HEK293 (cell line): ENCODE data around the gene GTPBP10.

ENCODE experiments used
- CTCF ChIA-PET: fragments of 350-600 bp; formaldehyde crosslinking; extraction: SDS; loops from one replicate; lab custom pipeline; 2021; ENCODE audit warnings: antibody characterized with exemption; lab: Yijun Ruan, JAX
- POLR2A ChIA-PET: fragments of 300-600 bp; formaldehyde crosslinking; extraction: SDS; loops from one replicate; lab custom pipeline; 2020; ENCODE audit warnings: antibody characterized with exemption, inconsistent platforms; lab: Yijun Ruan, JAX
- H3K27ac ChIP-seq: fragments of 200-500 bp; sonication (Bioruptor generic); 2 replicates; pipeline ENCODE4 v1.5.1; 2014; ENCODE audit warnings: low read depth, low read length, control low read depth, inconsistent platforms; ENCODE audit errors: extremely low read depth
- H3K36me3 ChIP-seq, 2 experiments: fragments of 200-500 bp in 1 of 2; sonication (Bioruptor generic) in 1 of 2; 1 replicate in 1 of 2; 2 replicates in 1 of 2; pipeline ENCODE4 v1.5.1; 2014 to 2017; ENCODE audit warnings: inconsistent platforms in 2 of 2, low read length in 2 of 2; ENCODE audit not compliant: control insufficient read depth in 2 of 2, insufficient read depth in 1 of 2
- H3K4me1 ChIP-seq: fragments of 200-500 bp; sonication (Bioruptor generic); 2 replicates; pipeline ENCODE4 v1.5.1; 2014; ENCODE audit warnings: mild to moderate bottlenecking, low read length, inconsistent platforms; ENCODE audit not compliant: control insufficient read depth, insufficient read depth
- H3K4me3 ChIP-seq: 2 replicates; pipeline ENCODE4 v1.5.1; 2011; ENCODE audit warnings: low read depth, mild to moderate bottlenecking, control low read depth, low read length, moderate library complexity
- H3K9me3 ChIP-seq: fragments of 200-500 bp; sonication (Bioruptor generic); 2 replicates; pipeline ENCODE4 v1.5.1; 2014; ENCODE audit warnings: low read depth, low read length, inconsistent platforms; ENCODE audit not compliant: control insufficient read depth, insufficient read depth
- HOXD13 ChIP-seq: sonication (generic); formaldehyde crosslinking; IDR thresholded peaks from 2 replicates; pipeline ENCODE4 v1.8.0; 2022; ENCODE audit warnings: missing genetic modification reagents, borderline replicate concordance
- MYNN ChIP-seq: fragments of 450-650 bp; formaldehyde crosslinking; IDR thresholded peaks from 2 replicates; pipeline ENCODE4 v1.5.1; 2016; ENCODE audit warnings: missing biosample characterization, missing genetic modification characterization, borderline replicate concordance
- ZFHX2 ChIP-seq: fragments of 450-650 bp; formaldehyde crosslinking; conservative IDR thresholded peaks from 2 replicates; pipeline ENCODE4 v1.5.1; 2016; ENCODE audit warnings: missing biosample characterization, missing genetic modification characterization
- ZIC2 ChIP-seq: fragments of 450-650 bp; formaldehyde crosslinking; IDR thresholded peaks from 2 replicates; pipeline ENCODE4 v1.5.1; 2016; ENCODE audit warnings: missing biosample characterization, missing genetic modification characterization
- ZNF48 ChIP-seq: fragments of 450-650 bp; formaldehyde crosslinking; IDR thresholded peaks from 2 replicates; pipeline ENCODE4 v1.5.1; 2016; ENCODE audit warnings: missing biosample characterization, missing genetic modification characterization
- ZNF501 ChIP-seq: fragments of 450-650 bp; formaldehyde crosslinking; IDR thresholded peaks from 2 replicates; pipeline ENCODE4 v1.5.1; 2016; ENCODE audit warnings: missing biosample characterization, missing genetic modification characterization
- ZNF510 ChIP-seq: fragments of 450-650 bp; formaldehyde crosslinking; IDR thresholded peaks from 2 replicates; pipeline ENCODE4 v1.5.1; 2018; ENCODE audit warnings: mild to moderate bottlenecking, missing genetic modification characterization, missing biosample characterization; ENCODE audit not compliant: insufficient replicate concordance
- ZNF560 ChIP-seq: fragments of 450-650 bp; formaldehyde crosslinking; IDR thresholded peaks from 2 replicates; pipeline ENCODE4 v1.5.1; 2017; ENCODE audit warnings: missing biosample characterization, missing genetic modification characterization, borderline replicate concordance
- ZNF561 ChIP-seq: fragments of 450-650 bp; IDR thresholded peaks from 2 replicates; pipeline ENCODE4 v1.5.1; 2018; ENCODE audit warnings: missing biosample characterization, missing genetic modification characterization, borderline replicate concordance
- ZNF785 ChIP-seq: fragments of 450-650 bp; formaldehyde crosslinking; IDR thresholded peaks from 2 replicates; pipeline ENCODE4 v1.5.1; 2016; ENCODE audit warnings: missing biosample characterization, missing genetic modification characterization
- ZSCAN23 ChIP-seq: fragments of 450-650 bp; formaldehyde crosslinking; IDR thresholded peaks from 2 replicates; pipeline ENCODE4 v1.5.1; 2016; ENCODE audit warnings: missing biosample characterization, missing genetic modification characterization
- TF ChIP-seq, protein P1 (sequence below): fragments of 450-650 bp; formaldehyde crosslinking; IDR thresholded peaks from 2 replicates; pipeline ENCODE4 v1.5.1; 2016; ENCODE audit warnings: missing biosample characterization, missing genetic modification characterization
- TF ChIP-seq, protein P2 (sequence below): fragments of 450-650 bp; formaldehyde crosslinking; IDR thresholded peaks from 2 replicates; pipeline ENCODE4 v1.5.1; 2016; ENCODE audit warnings: missing biosample characterization, missing genetic modification characterization
- TF ChIP-seq, protein P3 (sequence below): fragments of 450-650 bp; formaldehyde crosslinking; IDR thresholded peaks from 2 replicates; pipeline ENCODE4 v1.5.1; 2016; ENCODE audit warnings: missing biosample characterization, missing genetic modification characterization
- TF ChIP-seq, protein P4 (sequence below): fragments of 450-650 bp; formaldehyde crosslinking; IDR thresholded peaks from 2 replicates; pipeline ENCODE4 v1.5.1; 2016; ENCODE audit warnings: missing biosample characterization, missing genetic modification characterization
- TF ChIP-seq, protein P5 (sequence below): fragments of 450-650 bp; formaldehyde crosslinking; IDR thresholded peaks from 2 replicates; pipeline ENCODE4 v1.5.1; 2017; ENCODE audit warnings: missing biosample characterization, missing genetic modification characterization
- TF ChIP-seq, protein P6 (sequence below): fragments of 450-650 bp; formaldehyde crosslinking; optimal IDR thresholded peaks from 2 replicates; pipeline ENCODE3; 2016; ENCODE audit warnings: missing biosample characterization, mild to moderate bottlenecking, missing genetic modification characterization
- TF ChIP-seq, protein P7 (sequence below): fragments of 450-650 bp; IDR thresholded peaks from 2 replicates; pipeline ENCODE4 v1.5.1; 2018; ENCODE audit warnings: missing biosample characterization, mild to moderate bottlenecking, missing genetic modification characterization

Gene GTPBP10

DNA sequence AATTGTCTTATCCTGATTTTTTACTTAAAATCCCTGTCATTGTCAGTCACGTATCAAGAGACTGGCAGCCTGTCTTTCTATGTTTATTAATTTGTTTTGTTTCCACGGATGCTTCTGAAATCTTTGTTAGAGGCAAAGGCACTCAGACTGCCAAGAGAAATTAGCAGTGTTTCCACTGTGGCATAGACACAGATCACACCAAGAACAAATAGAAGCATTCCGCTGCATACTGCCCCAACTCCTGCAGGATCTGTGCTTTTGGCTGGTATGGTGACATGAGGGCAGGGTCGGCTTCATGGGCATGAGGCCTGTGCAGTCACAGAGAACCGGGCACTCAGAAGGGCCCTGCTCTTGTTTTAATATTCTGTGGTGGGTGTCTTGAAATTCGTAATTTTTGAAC, 75.1 kb downstream of the GTPBP10 start:
- no peaks in the 10 kb centered on the region for H3K36me3 ChIP-seq
- ChIA-PET POLR2A (no interaction called here), CTCF (interaction anchor here (0.6 to 1.2 kb wide), 4 partner anchors 12 to 271 kb away, joined by 3 to 5 read pairs (median 3); no protein-coding TSS in a partner anchor)
- no peaks in the 10 kb centered on the region for H3K9me3 ChIP-seq
- no peak overlapping the region for H3K4me3 ChIP-seq
- no peak for TF ChIP-seq ZNF785 (tag by site-specific recombination)
- TF ChIP-seq, protein P1, sequence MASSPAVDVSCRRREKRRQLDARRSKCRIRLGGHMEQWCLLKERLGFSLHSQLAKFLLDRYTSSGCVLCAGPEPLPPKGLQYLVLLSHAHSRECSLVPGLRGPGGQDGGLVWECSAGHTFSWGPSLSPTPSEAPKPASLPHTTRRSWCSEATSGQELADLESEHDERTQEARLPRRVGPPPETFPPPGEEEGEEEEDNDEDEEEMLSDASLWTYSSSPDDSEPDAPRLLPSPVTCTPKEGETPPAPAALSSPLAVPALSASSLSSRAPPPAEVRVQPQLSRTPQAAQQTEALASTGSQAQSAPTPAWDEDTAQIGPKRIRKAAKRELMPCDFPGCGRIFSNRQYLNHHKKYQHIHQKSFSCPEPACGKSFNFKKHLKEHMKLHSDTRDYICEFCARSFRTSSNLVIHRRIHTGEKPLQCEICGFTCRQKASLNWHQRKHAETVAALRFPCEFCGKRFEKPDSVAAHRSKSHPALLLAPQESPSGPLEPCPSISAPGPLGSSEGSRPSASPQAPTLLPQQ: no peak
- no peak for TF ChIP-seq HOXD13 (CRISPR knock-in tag)
- no peak for TF ChIP-seq ZNF561 (tag by site-specific recombination)
- TF ChIP-seq, protein P2, sequence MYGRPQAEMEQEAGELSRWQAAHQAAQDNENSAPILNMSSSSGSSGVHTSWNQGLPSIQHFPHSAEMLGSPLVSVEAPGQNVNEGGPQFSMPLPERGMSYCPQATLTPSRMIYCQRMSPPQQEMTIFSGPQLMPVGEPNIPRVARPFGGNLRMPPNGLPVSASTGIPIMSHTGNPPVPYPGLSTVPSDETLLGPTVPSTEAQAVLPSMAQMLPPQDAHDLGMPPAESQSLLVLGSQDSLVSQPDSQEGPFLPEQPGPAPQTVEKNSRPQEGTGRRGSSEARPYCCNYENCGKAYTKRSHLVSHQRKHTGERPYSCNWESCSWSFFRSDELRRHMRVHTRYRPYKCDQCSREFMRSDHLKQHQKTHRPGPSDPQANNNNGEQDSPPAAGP (tag by site-specific recombination): no peak
- TF ChIP-seq ZNF510 (tag by site-specific recombination): no peak
- TF ChIP-seq ZSCAN23: no peak
- TF ChIP-seq, protein P3, sequence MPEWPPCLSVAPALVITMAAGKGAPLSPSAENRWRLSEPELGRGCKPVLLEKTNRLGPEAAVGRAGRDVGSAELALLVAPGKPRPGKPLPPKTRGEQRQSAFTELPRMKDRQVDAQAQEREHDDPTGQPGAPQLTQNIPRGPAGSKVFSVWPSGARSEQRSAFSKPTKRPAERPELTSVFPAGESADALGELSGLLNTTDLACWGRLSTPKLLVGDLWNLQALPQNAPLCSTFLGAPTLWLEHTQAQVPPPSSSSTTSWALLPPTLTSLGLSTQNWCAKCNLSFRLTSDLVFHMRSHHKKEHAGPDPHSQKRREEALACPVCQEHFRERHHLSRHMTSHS (tag by site-specific recombination): no peak
- no peak for TF ChIP-seq ZNF48 (tag by site-specific recombination)
- TF ChIP-seq ZIC2 (tag by site-specific recombination): no peak
- TF ChIP-seq, protein P4, sequence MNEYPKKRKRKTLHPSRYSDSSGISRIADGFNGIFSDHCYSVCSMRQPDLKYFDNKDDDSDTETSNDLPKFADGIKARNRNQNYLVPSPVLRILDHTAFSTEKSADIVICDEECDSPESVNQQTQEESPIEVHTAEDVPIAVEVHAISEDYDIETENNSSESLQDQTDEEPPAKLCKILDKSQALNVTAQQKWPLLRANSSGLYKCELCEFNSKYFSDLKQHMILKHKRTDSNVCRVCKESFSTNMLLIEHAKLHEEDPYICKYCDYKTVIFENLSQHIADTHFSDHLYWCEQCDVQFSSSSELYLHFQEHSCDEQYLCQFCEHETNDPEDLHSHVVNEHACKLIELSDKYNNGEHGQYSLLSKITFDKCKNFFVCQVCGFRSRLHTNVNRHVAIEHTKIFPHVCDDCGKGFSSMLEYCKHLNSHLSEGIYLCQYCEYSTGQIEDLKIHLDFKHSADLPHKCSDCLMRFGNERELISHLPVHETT (tag by site-specific recombination): no peak
- TF ChIP-seq MYNN (tag by site-specific recombination): no peak
- TF ChIP-seq, protein P5, sequence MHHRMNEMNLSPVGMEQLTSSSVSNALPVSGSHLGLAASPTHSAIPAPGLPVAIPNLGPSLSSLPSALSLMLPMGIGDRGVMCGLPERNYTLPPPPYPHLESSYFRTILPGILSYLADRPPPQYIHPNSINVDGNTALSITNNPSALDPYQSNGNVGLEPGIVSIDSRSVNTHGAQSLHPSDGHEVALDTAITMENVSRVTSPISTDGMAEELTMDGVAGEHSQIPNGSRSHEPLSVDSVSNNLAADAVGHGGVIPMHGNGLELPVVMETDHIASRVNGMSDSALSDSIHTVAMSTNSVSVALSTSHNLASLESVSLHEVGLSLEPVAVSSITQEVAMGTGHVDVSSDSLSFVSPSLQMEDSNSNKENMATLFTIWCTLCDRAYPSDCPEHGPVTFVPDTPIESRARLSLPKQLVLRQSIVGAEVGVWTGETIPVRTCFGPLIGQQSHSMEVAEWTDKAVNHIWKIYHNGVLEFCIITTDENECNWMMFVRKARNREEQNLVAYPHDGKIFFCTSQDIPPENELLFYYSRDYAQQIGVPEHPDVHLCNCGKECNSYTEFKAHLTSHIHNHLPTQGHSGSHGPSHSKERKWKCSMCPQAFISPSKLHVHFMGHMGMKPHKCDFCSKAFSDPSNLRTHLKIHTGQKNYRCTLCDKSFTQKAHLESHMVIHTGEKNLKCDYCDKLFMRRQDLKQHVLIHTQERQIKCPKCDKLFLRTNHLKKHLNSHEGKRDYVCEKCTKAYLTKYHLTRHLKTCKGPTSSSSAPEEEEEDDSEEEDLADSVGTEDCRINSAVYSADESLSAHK (tag by site-specific recombination): no peak
- TF ChIP-seq ZNF560: no peak
- TF ChIP-seq, protein P6, sequence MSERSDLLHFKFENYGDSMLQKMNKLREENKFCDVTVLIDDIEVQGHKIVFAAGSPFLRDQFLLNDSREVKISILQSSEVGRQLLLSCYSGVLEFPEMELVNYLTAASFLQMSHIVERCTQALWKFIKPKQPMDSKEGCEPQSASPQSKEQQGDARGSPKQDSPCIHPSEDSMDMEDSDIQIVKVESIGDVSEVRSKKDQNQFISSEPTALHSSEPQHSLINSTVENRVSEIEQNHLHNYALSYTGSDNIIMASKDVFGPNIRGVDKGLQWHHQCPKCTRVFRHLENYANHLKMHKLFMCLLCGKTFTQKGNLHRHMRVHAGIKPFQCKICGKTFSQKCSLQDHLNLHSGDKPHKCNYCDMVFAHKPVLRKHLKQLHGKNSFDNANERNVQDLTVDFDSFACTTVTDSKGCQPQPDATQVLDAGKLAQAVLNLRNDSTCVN (tag by site-specific recombination): no peak
- TF ChIP-seq ZFHX2 (tag by site-specific recombination): no peak
- TF ChIP-seq ZNF501: no peak
- TF ChIP-seq, protein P7, sequence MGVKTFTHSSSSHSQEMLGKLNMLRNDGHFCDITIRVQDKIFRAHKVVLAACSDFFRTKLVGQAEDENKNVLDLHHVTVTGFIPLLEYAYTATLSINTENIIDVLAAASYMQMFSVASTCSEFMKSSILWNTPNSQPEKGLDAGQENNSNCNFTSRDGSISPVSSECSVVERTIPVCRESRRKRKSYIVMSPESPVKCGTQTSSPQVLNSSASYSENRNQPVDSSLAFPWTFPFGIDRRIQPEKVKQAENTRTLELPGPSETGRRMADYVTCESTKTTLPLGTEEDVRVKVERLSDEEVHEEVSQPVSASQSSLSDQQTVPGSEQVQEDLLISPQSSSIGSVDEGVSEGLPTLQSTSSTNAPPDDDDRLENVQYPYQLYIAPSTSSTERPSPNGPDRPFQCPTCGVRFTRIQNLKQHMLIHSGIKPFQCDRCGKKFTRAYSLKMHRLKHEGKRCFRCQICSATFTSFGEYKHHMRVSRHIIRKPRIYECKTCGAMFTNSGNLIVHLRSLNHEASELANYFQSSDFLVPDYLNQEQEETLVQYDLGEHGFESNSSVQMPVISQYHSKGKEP: no peak
- no peak overlapping the region for H3K27ac ChIP-seq
- no peaks in the 10 kb centered on the region for H3K4me1 ChIP-seq
